Activated T-cell treated with anti-CD3 and anti-CD28 coated beads, Interleukin-2, amount 50 U/mL, for 48 hours (primary cell): Measurements from ENCODE around the gene POLR2A.
A peak's percentile ranks its signal among the peaks of the same experiment; 100 is the strongest.

Experiments used
- DNase-seq, 2 experiments: peaks; one replicate each; pipeline ENCODE4 v3.0.0-alpha.2; 2020

Gene POLR2A

GRCh38 chr17:7508846-7509245, 24.7 kb downstream of the POLR2A start:
- DNase-seq, result no peak

GRCh38 chr17:7509937-7510336, 25.8 kb downstream of the POLR2A start:
- no peak for DNase-seq

- no peak for DNase-seq
Observed at GRCh38 chr17:7511108-7511507, 26.9 kb downstream of the POLR2A start.

GRCh38 chr17:7512105-7512504, 27.9 kb downstream of the POLR2A start:
- DNase-seq, result no peak

GRCh38 chr17:7512824-7513540, 28.8 kb downstream of the POLR2A start:
- no peak for DNase-seq

GRCh38 chr17:7513850-7514419, 29.8 kb downstream of the POLR2A start:
- no peak for DNase-seq

- no peak for DNase-seq
Observed at GRCh38 chr17:7515911-7516610, 31.9 kb downstream of the POLR2A start.

- peak; percentile 54 to 60 for DNase-seq
Observed at GRCh38 chr17:7523033-7523432, 38.9 kb downstream of the POLR2A start.

- no peak for DNase-seq
Observed at GRCh38 chr17:7528842-7529241, 44.7 kb downstream of the POLR2A start.

GRCh38 chr17:7530023-7530900, 46.1 kb downstream of the POLR2A start:
- DNase-seq, result no peak

- DNase-seq, result no peak
Observed at GRCh38 chr17:7538050-7538449, 53.9 kb downstream of the POLR2A start.

GRCh38 chr17:7538891-7539545, 54.9 kb downstream of the POLR2A start:
- DNase-seq, result no peak

- DNase-seq, result no peak
Observed at GRCh38 chr17:7541074-7541621, 57.0 kb downstream of the POLR2A start.

GRCh38 chr17:7544911-7545310, 60.7 kb downstream of the POLR2A start:
- no peak for DNase-seq

- DNase-seq, result peak; percentile 59 to 71
Observed at GRCh38 chr17:7548585-7549400, 64.6 kb downstream of the POLR2A start, which contains the start of gene TNFSF12. Gene TNFSF12 (plus strand): TSS chr17:7549058. CDS start chr17:7549154, 96 bp downstream.
